ENCODE data around the gene DIABLO.
"Not testable (repeated sequence)": the region's sequence is repeated elsewhere in the genome, so short reads cannot be mapped to it uniquely, and the experiment has no call there.

The DIABLO gene

GRCh38 chr12:122189626-122190475, 36.0 kb downstream of the DIABLO start:
- DNase-seq (ENCODE audit: low spot score): no peak

- no peak for DNase-seq (ENCODE audit: low spot score)
Observed at GRCh38 chr12:122187466-122187865, 38.4 kb downstream of the DIABLO start.

- no peak for DNase-seq (ENCODE audit: low spot score)
Observed at GRCh38 chr12:122185494-122186082, 40.3 kb downstream of the DIABLO start.

- DNase-seq (ENCODE audit: low spot score): no peak
Observed at GRCh38 chr12:122185079-122185478, 40.8 kb downstream of the DIABLO start.

- DNase-seq (ENCODE audit: low spot score): no peak
Observed at GRCh38 chr12:122184517-122184916, 41.3 kb downstream of the DIABLO start.

- DNase-seq (ENCODE audit: low spot score): no peak
Observed at GRCh38 chr12:122183588-122183940, 42.3 kb downstream of the DIABLO start.

GRCh38 chr12:122182887-122183587, 42.8 kb downstream of the DIABLO start, which contains the start of gene LRRC43:
LRRC43 (plus strand) TSS chr12:122183123; CDS start chr12:122183145, 22 bp downstream.
- peak; percentile 66 for DNase-seq (ENCODE audit: low spot score)

- not testable (repeated sequence) for DNase-seq (ENCODE audit: low spot score)
Observed at GRCh38 chr12:122176473-122176872, 49.4 kb downstream of the DIABLO start.

GRCh38 chr12:122174155-122174845, 51.6 kb downstream of the DIABLO start, which contains the start of gene IL31:
IL31 (minus strand) TSS chr12:122174221; CDS start chr12:122174172, 49 bp downstream.
- no peak for DNase-seq (ENCODE audit: low spot score)

- no peak for DNase-seq (ENCODE audit: low spot score)
Observed at GRCh38 chr12:122172262-122172939, 53.5 kb downstream of the DIABLO start.

- DNase-seq (ENCODE audit: low spot score): no peak
Observed at GRCh38 chr12:122171399-122171798, 54.5 kb downstream of the DIABLO start.

- DNase-seq (ENCODE audit: low spot score): no peak
Observed at GRCh38 chr12:122168492-122168891, 57.4 kb downstream of the DIABLO start.

GRCh38 chr12:122167356-122167925, 58.4 kb downstream of the DIABLO start:
- DNase-seq (ENCODE audit: low spot score): no peak

- DNase-seq (ENCODE audit: low spot score): no peak
Observed at GRCh38 chr12:122166422-122167349, 59.2 kb downstream of the DIABLO start.

- DNase-seq (ENCODE audit: low spot score): no peak
Observed at GRCh38 chr12:122162976-122163375, 62.9 kb downstream of the DIABLO start.

GRCh38 chr12:122161682-122162081, 64.2 kb downstream of the DIABLO start:
- no peak for DNase-seq (ENCODE audit: low spot score)

- DNase-seq (ENCODE audit: low spot score): no peak
Observed at GRCh38 chr12:122160761-122161160, 65.1 kb downstream of the DIABLO start.

GRCh38 chr12:122159882-122160281, 66.0 kb downstream of the DIABLO start:
- no peak for DNase-seq (ENCODE audit: low spot score)

GRCh38 chr12:122158700-122159285, 67.1 kb downstream of the DIABLO start:
- DNase-seq (ENCODE audit: low spot score): no peak

Measured in germinal center (tissue), 1 donor.